Prostate gland (tissue), 2 donors: ENCODE results near the gene AP1S3.
"Not testable (repeated sequence)": the region's sequence is repeated elsewhere in the genome, so short reads cannot be mapped to it uniquely, and the experiment has no call there.

ENCODE experiments used
- CTCF ChIP-seq, 4 experiments: fragments of 200-600 bp in 2 of 4; fragments of 450-650 bp in 2 of 4; sonication (generic) in 2 of 4; IDR thresholded peaks; 1 replicate in 3 of 4; 2 replicates in 1 of 4; pipeline ENCODE4 v1.5.1; 2016 to 2019; ENCODE audit warnings: antibody characterized with exemption in 4 of 4, mild to moderate bottlenecking in 2 of 4, moderate library complexity in 2 of 4
- POLR2A ChIP-seq: fragments of 450-650 bp; IDR thresholded peaks from one replicate; pipeline ENCODE4 v1.6.1; 2016; ENCODE audit warnings: antibody characterized with exemption, mild to moderate bottlenecking

GRCh38 chr2:223871661-223872060 is 34.3 kb upstream of the AP1S3 start:
- TF ChIP-seq CTCF (IDR thresholded peaks at IDR 0.05); POLR2A: not testable (repeated sequence)
